K562 (cell line): ENCODE results near the gene TMIGD2. TPM values are rescaled to one million over a fixed set of nuclear protein-coding genes. Genes with fewer than 3 reads are reported as not detected.
A peak's percentile ranks its signal among the peaks of the same experiment; 100 is the strongest.

ENCODE experiments used
- ATAC-seq: fragments of 200-7000 bp; cut with Tn5 transposase; 3 replicates; pipeline ENCODE4 v1.9.1; 2020; ENCODE audit warnings: moderate library complexity
- BruUV-seq: library from RNA; stranded (reverse); fragments of 400-500 nt; replicated peaks from 2 replicates; lab custom pipeline; 2021; lab: Mats Ljungman, UMichigan
- CTCF ChIA-PET: fragments of 300-600 bp; formaldehyde crosslinking; extraction: SDS; loops from one replicate; lab custom pipeline; 2021; ENCODE audit warnings: low intra/inter-chr PET ratio; lab: Yijun Ruan, JAX
- POLR2A ChIA-PET: fragments of 300-600, 350-650 bp; sonication (Branson Sonifier 250); formaldehyde crosslinking; extraction: SDS; loops from one replicate; lab custom pipeline; 2021; ENCODE audit warnings: antibody characterized with exemption, inconsistent platforms; lab: Yijun Ruan, JAX
- DNase-seq, 4 experiments: peaks; one replicate each; pipeline versions ENCODE4 v3.0.0 to v3.0.0-alpha.2; 2011 to 2018; ENCODE audit warnings: low spot score in 3 of 4, mixed read lengths in 3 of 4; ENCODE audit errors: extremely low read depth in 1 of 4
- FAIRE-seq: peaks from 2 replicates; lab custom pipeline; 2011; peaks lifted over from hg19 to GRCh38; lab: Jason Lieb, UNC
- H2AFZ ChIP-seq: 2 replicates; pipeline ENCODE4 v1.6.0; 2011; ENCODE audit warnings: low read depth, low read length, control low read depth, inconsistent platforms
- H3K27ac ChIP-seq: fragments of 200-600 bp; 3 replicates; pipeline ENCODE4 v1.8.0; 2011; ENCODE audit warnings: low read depth, mild to moderate bottlenecking, control low read depth, inconsistent platforms, low read length, moderate library complexity, mixed read lengths; ENCODE audit errors: extremely low read depth
- H3K27me3 ChIP-seq, 2 experiments: fragments of 300-600 bp in 1 of 2; 2 replicates in 1 of 2; 3 replicates in 1 of 2; pipeline versions ENCODE4 v1.6.0 to v1.8.0; 2011; ENCODE audit warnings: inconsistent platforms in 2 of 2, low read length in 2 of 2, mild to moderate bottlenecking in 1 of 2, mixed read lengths in 1 of 2, moderate library complexity in 1 of 2; ENCODE audit not compliant: control insufficient read depth in 2 of 2, insufficient read depth in 2 of 2
- H3K36me3 ChIP-seq: fragments of 300-600 bp; 3 replicates; pipeline ENCODE4 v1.8.0; 2011; ENCODE audit warnings: mild to moderate bottlenecking, low read length, inconsistent platforms; ENCODE audit not compliant: control insufficient read depth, insufficient read depth
- H3K4me1 ChIP-seq, 2 experiments: fragments of 200-600 bp in 1 of 2; replicated peaks in 1 of 2; 2 replicates in 1 of 2; 3 replicates in 1 of 2; pipeline versions ENCODE4 v1.5.1 to v1.8.0; 2011; ENCODE audit warnings: inconsistent platforms in 2 of 2, low read length in 2 of 2, mild to moderate bottlenecking in 1 of 2, mixed read lengths in 1 of 2, moderate library complexity in 1 of 2; ENCODE audit not compliant: control insufficient read depth in 2 of 2, insufficient read depth in 2 of 2
- H3K4me2 ChIP-seq: 2 replicates; pipeline ENCODE4 v1.6.1; 2011; ENCODE audit warnings: low read length, control low read depth, inconsistent platforms, mixed read lengths; ENCODE audit not compliant: insufficient read depth
- H3K4me3 ChIP-seq: fragments of 200-600 bp; sonication (generic), shearing (Covaris generic); 2 replicates; pipeline ENCODE4 v1.5.1; 2016; ENCODE audit warnings: control low read depth, inconsistent platforms
- H3K79me2 ChIP-seq: fragments of 200-600 bp; 3 replicates; pipeline ENCODE4 v1.8.0; 2011; ENCODE audit warnings: low read length, inconsistent platforms; ENCODE audit not compliant: control insufficient read depth, insufficient read depth
- H3K9ac ChIP-seq, 2 experiments: 2 replicates each; pipeline versions ENCODE4 v1.6.0 to v1.6.1; 2011; ENCODE audit warnings: low read depth in 2 of 2, low read length in 2 of 2, control low read depth in 1 of 2, inconsistent platforms in 1 of 2, mild to moderate bottlenecking in 1 of 2, mixed read lengths in 1 of 2; ENCODE audit not compliant: insufficient read depth in 1 of 2
- H3K9me1 ChIP-seq: one replicate; pipeline ENCODE4 v1.6.0; 2011; ENCODE audit warnings: inconsistent platforms, mild to moderate bottlenecking, low read length, moderate library complexity; ENCODE audit not compliant: control insufficient read depth, insufficient read depth
- H3K9me3 ChIP-seq: replicated peaks from 2 replicates; pipeline ENCODE4 v1.5.1; 2011; ENCODE audit warnings: low read depth, low read length, inconsistent platforms; ENCODE audit not compliant: control insufficient read depth, insufficient read depth
- H4K20me1 ChIP-seq: replicated peaks from 2 replicates; pipeline ENCODE4 v1.6.1; 2011; ENCODE audit warnings: low read length, inconsistent platforms, mixed read lengths; ENCODE audit not compliant: control insufficient read depth, insufficient read depth
- MNT ChIP-seq, 2 experiments: fragments of 450-650 bp; conservative IDR thresholded peaks; 2 replicates each; pipeline ENCODE4 v1.6.1; 2017; ENCODE audit warnings: mild to moderate bottlenecking in 2 of 2, moderate library complexity in 2 of 2
- NFIX ChIP-seq: fragments of 250-450 bp; sonication (Bioruptor Pico); IDR thresholded peaks from 2 replicates; pipeline ENCODE4 v1.4.0; 2020; ENCODE audit warnings: low read depth, mild to moderate bottlenecking, moderate library complexity
- VEZF1 ChIP-seq: fragments of 200-800 bp; sonication (Bioruptor generic); IDR thresholded peaks from 2 replicates; pipeline ENCODE4 v1.6.1; 2017; ENCODE audit warnings: missing genetic modification characterization, missing compliant biosample characterization
- ZBTB7A ChIP-seq: IDR thresholded peaks from 2 replicates; pipeline ENCODE4 v1.6.1; 2011; ENCODE audit warnings: low read depth, mild to moderate bottlenecking, low read length, moderate library complexity, borderline replicate concordance; ENCODE audit not compliant: control insufficient read depth
- ZFP30 ChIP-seq: fragments of 250-450 bp; sonication (Bioruptor Pico); IDR thresholded peaks from 2 replicates; pipeline ENCODE4 v1.8.0; 2022; ENCODE audit warnings: moderate library complexity, mild to moderate bottlenecking, inconsistent platforms, borderline replicate concordance
- WGBS: fragments of 100-300 bp; shearing (Covaris generic); methylation state at CpG from one replicate; pipeline ENCODE4 v1.1.6; 2016; ENCODE audit warnings: low coverage, mixed read lengths; ENCODE audit not compliant: insufficient coverage; ENCODE audit errors: missing lambda C conversion rate; 5-methylcytosine and 5-hydroxymethylcytosine counted together
- in situ Hi-C: fragments of 300-500 bp; cut with MboI; formaldehyde crosslinking; loops from 4 replicates; pipeline ENCODE4 v1.15.0; 2018; ENCODE audit warnings: inconsistent platforms, mixed read lengths
- intact Hi-C: fragments of 100-400 bp; cut with micrococcal nuclease; formaldehyde crosslinking; loops from 2 replicates; pipeline ENCODE4 v1.14.2; 2022
- polyA plus RNA-seq, 8 experiments: library from polyadenylated mRNA; depleted of rRNA in 4 of 8; stranded (reverse) in 5 of 8; unstranded in 3 of 8; fragments of >200 nt; fragmentation: Nextera tagmentation in 2 of 8; fragmentation: Illumina TruSeq in 1 of 8; extraction: Ambion mirVana in 2 of 8; extraction: Trizol in 1 of 8; gene quantifications; 2 replicates each; pipeline versions ENCODE4 v1.2.1 to v1.2.3, GENCODE V29; 2011 to 2014; ENCODE audit warnings: inconsistent platforms in 1 of 8, missing spikeins in 1 of 8
- total RNA-seq, 7 experiments: library from RNA; depleted of rRNA in 6 of 7; stranded (reverse); fragments of >200 nt in 6 of 7; fragmentation: Illumina TruSeq in 2 of 7; extraction: Trizol in 2 of 7; gene quantifications; 2 replicates each; pipeline versions ENCODE4 v1.2.1 to v1.2.3, GENCODE V29; 2011 to 2021; ENCODE audit warnings: low replicate concordance in 1 of 7

The TMIGD2 gene
- total and polyA plus RNA-seq, 9 of the 15 experiments (the other 6 are each of a cell fraction or from before 2014, with no cell fraction given), result not detected

DNA sequence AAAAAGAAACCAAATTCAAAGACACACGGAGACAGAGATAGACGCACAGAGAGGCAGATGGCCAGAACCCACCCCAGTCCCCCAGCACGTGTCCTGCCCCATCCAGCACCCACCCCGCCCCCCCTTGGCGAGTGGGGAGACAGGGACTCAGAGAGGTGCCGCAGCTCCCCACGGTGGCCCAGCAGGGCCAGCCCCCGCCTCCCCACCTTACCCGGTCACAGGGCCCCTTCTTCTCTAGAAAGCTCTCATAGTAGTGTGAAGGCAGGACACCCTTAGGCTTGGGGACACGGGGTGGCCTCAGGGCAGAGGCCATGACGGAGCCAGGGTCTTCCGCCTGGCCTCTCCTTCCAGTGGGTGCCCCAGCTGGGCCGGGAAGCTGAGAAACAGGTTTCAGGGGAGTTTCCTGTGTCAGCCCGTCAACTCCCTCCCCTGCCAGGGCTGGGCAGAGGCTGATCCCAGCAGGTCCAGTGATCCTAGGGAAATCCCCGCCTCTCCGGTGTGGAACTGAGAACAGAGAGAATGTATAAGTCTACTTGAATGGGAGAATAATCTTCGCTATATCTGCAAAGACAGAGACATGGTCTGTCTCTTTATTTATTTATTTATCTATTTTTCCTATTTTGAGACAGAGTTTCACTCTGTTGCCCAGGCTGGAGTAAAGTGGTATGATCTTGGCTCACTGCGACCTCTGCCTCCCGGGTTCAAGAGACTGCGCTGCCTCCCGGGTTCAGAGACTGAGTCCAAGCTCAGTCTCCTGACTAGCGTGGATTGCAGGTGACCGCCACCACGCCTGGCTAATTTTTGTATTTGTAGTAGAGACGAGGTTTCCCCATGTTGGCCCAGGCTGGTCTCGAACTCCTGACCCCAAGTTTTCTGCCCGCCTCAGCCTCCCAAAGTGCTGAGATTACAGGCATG is 36.5 kb upstream of the TMIGD2 start, which contains the start of gene STAP2:
TSS of gene STAP2 (minus strand) at position 387 of the 915 bp plus-strand sequence. CDS start at position 313, 74 bp downstream.
- peak within 1 kb of the TSS; percentile 58 to 92 for H3K9ac ChIP-seq
- H3K27ac ChIP-seq, result peak within 1 kb of the TSS; percentile 47; the same call in 2 of the 3 replicates
- FAIRE-seq (no peak), ATAC-seq (no peak), DNase-seq (peak in 2 of 4 experiments; percentile 23 to 40)
- no TSS peak for BruUV-seq
- H3K79me2 ChIP-seq, result no peaks in the 10 kb centered on the region
- no peaks in the 10 kb centered on the region for H4K20me1 ChIP-seq
- H3K4me2 ChIP-seq, result peak within 1 kb of the TSS; percentile 73
- CTCF ChIA-PET, result no interaction called here
- intact Hi-C loops (no loop called here), in situ Hi-C loops (no loop called here)
- no peaks in the 10 kb centered on the region for H3K9me1 ChIP-seq
- peak within 1 kb of the TSS; percentile 70 for H2AFZ ChIP-seq
- no peak within 1 kb of the TSS; the same call in 1 of the 2 replicates for H3K4me3 ChIP-seq
- POLR2A ChIA-PET, result interaction anchor here (0.5 to 1.5 kb wide), 4 partner anchors 10 to 1760 kb away, joined by 3 to 7 read pairs (median 4); no protein-coding TSS in a partner anchor
- H3K9me3 ChIP-seq, result no peaks in the 10 kb centered on the region
- peaks cover 9 to 25% of the 10 kb centered on the region in 2 experiments; a peak in 4 of 5 replicates for H3K4me1 ChIP-seq
- 71% methylated on average over 20 of the region's 27 CpGs for WGBS
- H3K27me3 ChIP-seq, result no peaks in the 10 kb centered on the region
- H3K36me3 ChIP-seq, result no peaks in the 10 kb centered on the region
- no peak for TF ChIP-seq NFIX
- no peak for TF ChIP-seq ZFP30 (CRISPR knock-in tag)
- TF ChIP-seq ZBTB7A, result peak; percentile 40; the same call in 1 of the 2 replicates
- TF ChIP-seq VEZF1 (CRISPR knock-in tag), result peak; percentile 60
- TF ChIP-seq MNT (conservative IDR thresholded peaks at IDR 0.05), result 0 out of 4 replicates have a peak, but pooled peaks of 1 of the 2 experiments have one; percentile 19
